Coronary artery (tissue), 2 donors: ENCODE data around the gene ADCK1.

Experiments used
- DNase-seq: peaks from one replicate; pipeline ENCODE4 v3.0.0-alpha.2; 2017; ENCODE audit warnings: low spot score
- H3K27ac ChIP-seq, 2 donors: fragments of 200-600 bp; sonication (generic); one replicate each; pipeline ENCODE4 v1.5.1; 2016 to 2019
- H3K4me3 ChIP-seq: fragments of 200-600 bp; sonication (generic); 2 replicates; pipeline ENCODE4 v1.5.1; 2016; ENCODE audit warnings: mild to moderate bottlenecking, moderate library complexity
- CTCF ChIP-seq: fragments of 200-600 bp; sonication (generic); IDR thresholded peaks from one replicate; pipeline ENCODE4 v1.5.1; 2019; ENCODE audit warnings: antibody characterized with exemption

Gene ADCK1

GRCh38 chr14:77979171-77979570, 179.3 kb downstream of the ADCK1 start:
- DNase-seq, result no peak
- Histone ChIP-seq H3K4me3 (no peak overlapping the region), H3K27ac (no peak overlapping the region)
- TF ChIP-seq CTCF, result no peak

- Histone ChIP-seq H3K27ac (no peak overlapping the region), H3K4me3 (no peak overlapping the region)
- no peak for DNase-seq
- TF ChIP-seq CTCF, result no peak
These were observed 179.9 kb downstream of the ADCK1 start for GRCh38 chr14:77979666-77980351.

- Histone ChIP-seq H3K4me3 (peak overlapping the region; percentile 56), H3K27ac (no peak overlapping the region)
- no peak for TF ChIP-seq CTCF
- no peak for DNase-seq
These were observed 180.8 kb downstream of the ADCK1 start for GRCh38 chr14:77980475-77981321.
